HG03460 (cell line): Measurements from ENCODE around the gene MRPS27.

Source experiments
- ATAC-seq: cut with Tn5 transposase; IDR thresholded peaks from one replicate; pipeline ENCODE4 v1.9.1; 2021; ENCODE audit not compliant: unreplicated experiment

The MRPS27 gene

DNA sequence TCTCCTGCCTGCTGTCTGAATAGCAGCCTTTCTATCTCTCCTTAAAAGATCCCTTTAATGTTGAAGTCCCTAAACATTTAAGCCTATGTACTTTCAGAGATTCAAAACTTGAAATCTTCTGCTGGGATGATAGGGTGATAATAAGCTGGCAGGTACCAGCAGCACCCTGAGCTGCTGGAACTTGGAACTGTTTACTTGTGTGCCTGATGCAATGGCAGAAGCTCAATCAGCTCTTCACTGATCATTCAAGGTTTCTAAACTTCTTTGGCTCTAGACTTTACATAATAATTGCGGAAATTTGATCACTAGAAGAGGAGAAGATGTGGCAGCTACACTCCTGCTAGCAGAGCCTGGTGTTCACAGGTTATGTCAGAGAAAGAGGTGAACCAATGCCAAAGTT is 27.6 kb downstream of the MRPS27 start:
- no peak for ATAC-seq

DNA sequence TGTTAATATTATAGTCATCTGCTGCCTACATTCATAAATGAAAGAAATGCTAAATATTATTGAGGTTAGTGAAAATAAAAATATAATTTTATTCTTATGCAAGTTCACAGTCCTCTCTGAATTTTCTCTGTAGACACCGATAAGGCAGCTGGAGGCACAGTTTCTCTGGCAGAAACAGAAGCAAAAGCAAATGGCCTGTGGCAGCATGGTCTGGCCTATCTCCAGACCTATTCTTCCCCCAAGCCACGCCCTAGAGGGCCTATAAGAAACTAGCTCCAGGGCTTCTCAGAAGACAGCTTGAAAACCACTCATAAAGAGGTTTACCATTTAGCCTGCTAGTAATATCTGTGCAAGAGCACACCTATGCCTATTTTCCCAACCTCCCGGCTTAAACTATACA is 28.4 kb downstream of the MRPS27 start:
- no peak for ATAC-seq

DNA sequence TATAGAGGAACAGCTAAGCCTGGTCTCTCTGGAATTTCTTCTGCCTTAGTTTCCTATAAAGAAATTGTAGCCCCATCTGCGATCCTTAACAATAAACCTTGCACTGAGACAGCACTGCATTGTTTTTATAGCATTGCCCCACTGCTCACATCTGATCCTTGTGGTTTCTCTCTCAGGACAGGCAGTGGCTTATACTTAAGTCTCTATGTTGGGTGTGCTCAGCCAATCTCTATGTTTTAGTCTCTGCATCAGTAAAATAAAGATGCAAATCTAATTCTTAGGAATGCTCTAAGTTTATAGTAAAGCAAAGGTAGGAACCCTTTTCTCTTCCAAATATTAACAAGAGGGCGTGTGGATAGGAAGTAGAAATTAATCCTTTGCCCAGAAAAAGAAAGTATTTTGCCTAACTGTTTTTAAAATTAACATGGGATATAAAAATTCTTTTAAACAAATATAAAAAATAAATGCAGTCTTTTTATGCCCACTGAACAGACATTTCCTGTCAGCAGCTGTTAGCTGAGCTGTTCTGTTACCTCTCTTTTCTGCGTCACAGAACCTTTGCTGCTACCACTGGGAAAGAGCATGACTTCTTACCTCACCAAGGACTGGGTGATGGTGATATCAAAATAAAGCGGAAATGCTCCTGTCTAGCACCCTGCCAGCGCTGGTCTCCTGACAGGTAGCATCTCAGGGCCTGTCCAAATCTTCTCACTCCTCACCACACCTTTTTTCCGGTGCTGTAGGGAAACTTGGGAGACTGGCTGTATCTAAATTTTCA is 29.5 kb downstream of the MRPS27 start:
- ATAC-seq, result no peak

DNA sequence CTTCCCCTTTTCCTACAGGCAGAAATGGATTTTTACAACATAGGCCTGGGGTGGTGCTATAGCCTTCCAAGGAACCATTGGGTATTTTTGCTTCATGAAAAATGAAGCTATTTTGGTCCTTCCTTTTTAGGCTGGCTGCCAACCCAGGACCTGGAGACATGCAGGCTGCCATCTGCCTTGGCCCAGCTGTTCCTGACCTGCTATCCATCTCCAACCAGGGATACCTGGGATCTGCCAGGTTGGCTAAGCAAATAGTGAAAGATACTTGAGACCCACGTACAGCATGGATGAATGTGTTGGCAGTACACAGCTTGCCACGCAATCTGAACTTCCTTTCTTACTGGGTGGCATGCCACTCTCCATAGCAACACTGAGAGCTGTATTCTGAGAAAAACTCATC is 31.1 kb downstream of the MRPS27 start:
- ATAC-seq, result no peak

- ATAC-seq, result no peak
Observed at GRCh38 chr5:72286798-72287197, 33.2 kb downstream of the MRPS27 start.

DNA sequence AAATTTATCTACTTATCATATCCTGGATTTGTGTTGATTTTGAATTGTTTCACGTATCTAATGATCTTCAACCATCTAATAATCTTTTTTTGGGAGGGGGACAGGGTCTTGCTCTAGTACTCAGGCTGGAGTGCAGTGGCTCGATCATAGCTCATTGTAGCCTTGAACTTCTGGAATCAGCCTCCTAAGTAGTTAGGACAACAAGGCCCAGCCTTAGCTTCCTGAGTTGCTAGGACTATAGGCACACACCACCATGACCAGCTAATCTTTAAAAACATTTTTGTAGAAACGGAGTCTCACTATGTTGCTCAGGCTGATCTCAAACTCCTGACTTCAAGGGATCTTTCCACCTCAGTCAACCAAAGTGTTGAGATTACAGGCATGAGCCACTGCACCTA is 34.6 kb downstream of the MRPS27 start:
- ATAC-seq, result no peak

- ATAC-seq, result no peak
Observed at GRCh38 chr5:72284559-72285423, 35.2 kb downstream of the MRPS27 start.

GRCh38 chr5:72283358-72283757 is 36.7 kb downstream of the MRPS27 start:
- no peak for ATAC-seq

DNA sequence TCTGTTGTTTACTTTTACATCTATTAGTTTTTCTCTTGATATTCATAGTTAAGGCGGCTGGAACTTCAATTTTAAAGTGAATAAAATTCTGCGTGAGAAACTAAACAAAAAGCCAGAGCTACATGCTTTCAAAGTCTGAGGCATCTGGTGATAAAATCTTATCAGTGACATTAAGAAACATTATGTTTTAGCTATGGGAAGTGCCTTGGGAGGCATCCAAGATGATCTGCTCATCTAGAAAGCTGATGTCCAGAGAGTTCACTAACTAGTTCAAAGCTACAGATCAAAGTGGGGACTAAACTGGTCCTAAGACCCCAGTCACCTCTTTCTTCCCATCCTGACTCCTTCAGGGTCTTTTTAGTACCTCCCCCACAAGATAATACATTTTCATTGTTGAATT is 37.2 kb downstream of the MRPS27 start:
- ATAC-seq, result no peak

DNA sequence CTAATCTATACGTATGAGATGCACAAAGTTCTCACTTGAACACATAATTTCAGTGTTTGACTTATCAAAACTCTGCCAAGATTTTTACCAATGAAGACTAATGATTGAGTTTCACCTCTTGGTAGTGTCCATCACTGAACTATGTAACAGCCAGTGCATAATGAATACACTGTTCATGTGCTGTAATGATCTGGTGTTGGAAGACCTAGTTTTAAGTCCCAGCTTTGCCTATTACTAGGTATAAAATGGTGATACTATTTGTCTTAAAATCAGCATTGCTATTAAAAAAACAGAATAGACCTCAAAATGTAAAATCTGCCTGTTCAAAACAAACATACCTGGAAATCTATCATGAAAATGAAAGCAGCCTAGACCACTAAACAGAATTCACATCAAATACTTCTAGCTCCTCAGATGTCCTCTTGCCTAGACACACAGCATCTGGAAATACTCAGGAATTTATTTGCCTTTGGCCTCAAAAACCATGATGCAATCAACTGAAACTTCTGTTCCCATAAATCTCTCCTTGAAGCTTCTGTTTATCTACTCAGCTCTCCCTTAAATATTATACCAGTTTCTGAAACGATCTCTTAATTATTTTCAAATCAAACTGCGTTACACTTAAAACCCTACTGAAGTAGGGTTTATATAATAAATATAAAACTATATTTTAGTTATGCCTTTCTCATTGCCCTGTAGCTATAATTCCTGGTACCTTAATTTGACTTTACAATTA is 38.1 kb downstream of the MRPS27 start:
- no peak for ATAC-seq

GRCh38 chr5:72281430-72281763 is 38.6 kb downstream of the MRPS27 start:
- ATAC-seq, result no peak

DNA sequence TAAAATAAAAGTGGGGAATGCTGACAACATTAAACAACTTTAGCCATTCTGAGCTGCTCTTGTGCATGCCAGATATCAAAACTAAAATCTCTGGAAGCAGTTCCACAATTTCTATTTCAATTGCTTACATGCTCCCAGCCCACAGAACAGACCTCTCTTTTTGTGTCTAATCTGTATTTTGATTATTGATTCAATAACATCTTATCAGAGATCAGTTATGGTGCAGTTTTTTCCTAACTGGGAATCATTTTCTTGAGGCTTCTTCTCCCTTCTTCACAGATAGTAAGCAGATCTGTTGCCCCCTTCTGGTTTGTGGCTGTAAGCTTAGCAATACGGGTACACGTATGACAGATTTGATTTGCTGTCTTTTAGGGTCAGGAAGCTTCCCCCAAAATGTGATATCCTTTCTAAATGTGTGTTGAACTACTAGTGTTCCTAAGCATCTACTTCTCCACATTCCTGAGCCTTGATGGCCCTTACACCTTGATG is 39.4 kb downstream of the MRPS27 start:
- ATAC-seq, result no peak

DNA sequence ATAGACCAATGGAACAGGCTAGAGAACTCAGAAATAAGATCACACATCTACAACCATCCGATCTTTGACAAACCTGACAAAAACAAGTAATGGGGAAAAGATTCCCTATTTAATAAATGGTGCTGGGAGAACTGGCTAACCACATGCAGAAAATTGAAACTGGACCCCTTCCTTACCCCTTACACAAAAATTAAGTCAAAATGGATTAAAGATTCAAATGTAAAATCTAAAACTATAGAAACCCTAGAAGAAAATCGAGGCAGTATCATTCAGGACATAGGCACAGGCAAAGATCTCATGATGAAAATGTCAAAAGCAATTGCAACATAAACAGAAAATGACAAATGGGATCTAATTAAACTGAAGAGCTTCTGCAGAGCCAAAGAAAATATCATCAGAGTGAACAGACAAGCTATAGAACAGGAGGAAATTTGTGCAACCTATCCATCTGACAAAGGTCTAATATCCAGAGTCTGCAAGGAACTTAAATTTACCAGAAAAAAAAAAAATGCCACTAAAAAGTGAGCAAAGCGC is 43.8 kb downstream of the MRPS27 start:
- no peak for ATAC-seq

DNA sequence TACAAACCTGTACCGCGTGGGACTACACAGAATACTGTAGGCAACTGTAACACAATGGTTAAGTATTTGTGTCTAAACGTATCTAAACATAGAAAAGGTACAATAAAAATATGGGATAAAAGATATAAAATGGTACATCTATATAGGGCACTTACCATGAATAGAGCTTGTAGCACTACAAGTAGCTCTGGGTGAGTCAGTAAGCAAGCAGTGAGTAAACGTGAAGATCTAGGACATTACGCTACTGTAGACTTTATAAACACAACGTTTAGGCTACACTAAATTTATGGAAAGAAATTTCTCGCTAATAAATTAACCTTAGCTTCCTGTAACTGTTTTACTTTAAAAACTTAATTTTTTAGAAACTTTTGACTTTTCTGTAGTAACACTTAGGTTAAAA is 46.5 kb downstream of the MRPS27 start:
- no peak for ATAC-seq

DNA sequence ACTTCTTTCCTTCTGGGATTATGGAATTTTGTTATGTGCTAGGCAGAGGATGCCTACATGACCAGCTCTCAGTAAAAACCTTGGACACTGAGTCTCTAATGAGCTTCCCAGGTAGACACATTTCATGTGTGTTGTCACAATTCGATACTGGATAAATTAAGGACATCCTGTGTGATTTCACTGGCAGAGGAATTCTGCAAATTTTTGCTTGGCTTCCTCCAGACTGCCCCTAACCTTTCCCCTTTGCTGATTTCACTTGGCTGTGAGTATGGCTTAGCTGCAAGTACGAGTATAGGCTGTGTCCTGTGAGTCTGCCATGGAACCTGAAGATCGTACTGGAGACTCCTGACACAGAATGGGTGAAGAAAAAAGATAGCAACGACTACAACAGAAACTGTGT is 47.6 kb downstream of the MRPS27 start:
- no peak for ATAC-seq

- ATAC-seq, result no peak
Observed at GRCh38 chr5:72271702-72272101, 48.3 kb downstream of the MRPS27 start.

DNA sequence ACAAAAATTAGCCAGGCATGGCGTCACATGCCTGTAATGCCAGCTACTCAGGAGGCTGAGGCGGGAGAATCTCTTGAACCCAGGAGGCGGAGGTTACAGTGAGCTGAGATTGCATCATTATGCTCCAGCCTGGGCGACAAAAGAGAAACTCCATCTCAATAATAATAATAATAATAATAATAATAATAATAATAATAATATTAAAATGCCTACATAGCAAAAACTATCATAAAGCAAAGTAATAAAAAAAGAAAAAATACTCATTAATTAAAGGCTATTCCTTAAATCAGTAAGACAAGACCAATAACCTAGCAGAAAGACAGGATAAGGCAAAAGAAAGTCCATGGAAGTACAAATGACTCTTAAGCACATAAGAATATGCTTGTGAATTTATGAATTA is 50.0 kb downstream of the MRPS27 start:
- ATAC-seq, result no peak

GRCh38 chr5:72269411-72269780 is 50.6 kb downstream of the MRPS27 start:
- no peak for ATAC-seq

DNA sequence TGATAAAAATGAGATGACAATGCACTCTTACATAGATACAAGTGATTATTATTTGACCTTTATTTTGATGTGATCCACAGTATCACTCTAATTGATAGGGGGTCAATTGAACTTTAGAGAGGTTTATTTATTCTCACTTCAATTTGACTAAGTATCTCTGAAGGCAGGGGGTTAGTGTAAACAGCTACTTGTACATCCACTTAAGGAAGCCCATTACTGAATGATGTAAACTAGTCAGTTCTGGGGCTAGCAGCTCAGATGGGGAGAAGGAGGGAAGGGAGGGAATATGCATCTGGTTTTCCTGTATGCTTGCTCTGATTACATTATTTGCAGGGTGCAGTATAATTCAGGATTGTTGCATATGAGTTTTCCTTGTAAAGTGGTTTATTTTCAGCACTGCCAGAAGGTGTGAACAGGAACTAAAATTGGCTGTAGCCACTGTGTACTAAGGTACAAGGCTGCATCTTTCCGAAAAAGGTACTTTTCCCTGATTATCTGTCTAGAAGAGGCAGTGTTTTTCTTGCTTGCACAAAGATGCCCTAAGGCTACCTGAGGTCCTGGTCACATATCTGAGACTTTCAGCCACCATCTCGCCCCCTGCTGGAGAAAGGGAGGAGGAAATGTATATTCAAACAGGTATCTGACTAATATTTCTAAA is 51.2 kb downstream of the MRPS27 start:
- ATAC-seq, result no peak

GRCh38 chr5:72268260-72268659 is 51.8 kb downstream of the MRPS27 start:
- ATAC-seq, result no peak

GRCh38 chr5:72267685-72268084 is 52.4 kb downstream of the MRPS27 start:
- no peak for ATAC-seq
